PC-3 (cell line): ENCODE measurements around the gene RAB3C. TPM values are rescaled to one million over a fixed set of nuclear protein-coding genes. Genes with fewer than 3 reads are reported as not detected.

ENCODE experiments used
- ATAC-seq: fragments of 200-7000 bp; cut with Tn5 transposase; 2 replicates; pipeline ENCODE4 v1.9.1; 2020; ENCODE audit warnings: mild to moderate bottlenecking, moderate library complexity
- BruUV-seq: library from RNA; stranded (reverse); fragments of 400-500 nt; replicated peaks from 2 replicates; lab custom pipeline; 2021; lab: Mats Ljungman, UMichigan
- CTCF ChIA-PET: fragments of 300-600 bp; sonication (Branson Sonifier 250); formaldehyde crosslinking; loops from one replicate; lab custom pipeline; 2022; ENCODE audit warnings: antibody characterized with exemption; lab: Charles Lee
- POLR2A ChIA-PET: fragments of 300-600 bp; sonication (Branson Sonifier 250); formaldehyde crosslinking; loops from one replicate; lab custom pipeline; 2022; ENCODE audit warnings: antibody characterized with exemption; ENCODE audit not compliant: unreplicated experiment; lab: Charles Lee
- DNase-seq: peaks from one replicate; pipeline ENCODE4 v3.0.0-alpha.2; 2015
- H2AFZ ChIP-seq: fragments of 300-600 bp; sonication (generic); 2 replicates; pipeline ENCODE4 v1.6.0; 2016; ENCODE audit warnings: antibody characterized with exemption, low read length
- H3F3A ChIP-seq: fragments of 300-600 bp; sonication (generic); one replicate; pipeline ENCODE4 v1.6.0; 2017; ENCODE audit warnings: antibody characterized with exemption, low read length, control low read depth, mild to moderate bottlenecking; ENCODE audit not compliant: unreplicated experiment
- H3K27ac ChIP-seq: fragments of 300-600 bp; sonication (generic); 2 replicates; pipeline ENCODE4 v1.5.1; 2016; ENCODE audit warnings: mild to moderate bottlenecking, low read length
- H3K27me3 ChIP-seq: fragments of 300-600 bp; sonication (generic); 2 replicates; pipeline ENCODE4 v1.6.1; 2016; ENCODE audit warnings: low read length, mixed read lengths
- H3K36me3 ChIP-seq: fragments of 300-600 bp; sonication (generic); 2 replicates; pipeline ENCODE4 v1.6.1; 2016; ENCODE audit warnings: low read depth, mixed run types, low read length, mixed read lengths
- H3K4me1 ChIP-seq: fragments of 300-600 bp; sonication (generic); 2 replicates; pipeline ENCODE4 v1.5.1; 2016; ENCODE audit warnings: low read length; ENCODE audit not compliant: insufficient read depth
- H3K4me2 ChIP-seq: fragments of 300-600 bp; sonication (generic); 2 replicates; pipeline ENCODE4 v1.6.0; 2016; ENCODE audit warnings: low read length
- H3K4me3 ChIP-seq: fragments of 300-600 bp; sonication (generic); 2 replicates; pipeline ENCODE4 v1.5.1; 2016; ENCODE audit warnings: mild to moderate bottlenecking, low read length, mixed read lengths
- H3K79me2 ChIP-seq: fragments of 300-600 bp; sonication (generic); 2 replicates; pipeline ENCODE4 v1.6.1; 2017; ENCODE audit warnings: low read length, mixed read lengths
- H3K9ac ChIP-seq: fragments of 300-600 bp; sonication (generic); 2 replicates; pipeline ENCODE4 v1.6.0; 2016; ENCODE audit warnings: mild to moderate bottlenecking, low read length
- H3K9me2 ChIP-seq: fragments of 300-600 bp; sonication (generic); replicated peaks from 2 replicates; pipeline ENCODE4 v1.6.1; 2016; ENCODE audit warnings: mixed run types, low read length, mixed read lengths
- H3K9me3 ChIP-seq: fragments of 300-600 bp; sonication (generic); 2 replicates; pipeline ENCODE4 v1.6.1; 2016; ENCODE audit warnings: low read length, mixed read lengths
- H4K20me1 ChIP-seq: fragments of 300-600 bp; sonication (generic); 2 replicates; pipeline ENCODE4 v1.6.1; 2016; ENCODE audit warnings: low read length, mixed read lengths
- CTCF ChIP-seq: fragments of 300-600 bp; sonication (generic); conservative IDR thresholded peaks from 2 replicates; pipeline ENCODE4 v1.5.1; 2017; ENCODE audit warnings: antibody characterized with exemption, low read depth, mild to moderate bottlenecking, low read length
- EZH2 ChIP-seq: fragments of 300-600 bp; sonication (generic); IDR thresholded peaks from one replicate; pipeline ENCODE4 v1.6.1; 2017; ENCODE audit warnings: antibody characterized with exemption, mild to moderate bottlenecking, low read length; ENCODE audit not compliant: unreplicated experiment
- EZH2phosphoT487 ChIP-seq: fragments of 300-600 bp; sonication (generic); IDR thresholded peaks from 2 replicates; pipeline ENCODE4 v1.6.1; 2018; ENCODE audit warnings: mild to moderate bottlenecking, antibody characterized with exemption, low read length, borderline replicate concordance
- intact Hi-C: fragments of 100-400 bp; cut with micrococcal nuclease; formaldehyde crosslinking; loops from 2 replicates; pipeline ENCODE4 v1.9.0; 2023
- total RNA-seq: library from RNA; depleted of rRNA; stranded (reverse); fragments of >200 nt; gene quantifications from 2 replicates; pipeline ENCODE4 v1.2.3, GENCODE V29; 2014

The RAB3C gene
- total RNA-seq, 1 experiment from 2014 or later: not detected

- H3K4me2 ChIP-seq: no peak overlapping the region
- no peak overlapping the region for H3K4me3 ChIP-seq
- H3K4me1 ChIP-seq: no peaks in the 10 kb centered on the region
- TF ChIP-seq CTCF (no peak), EZH2phosphoT487 (no peak), EZH2 (no peak)
- no TSS peak for BruUV-seq
- H3K27me3 ChIP-seq: peaks cover 34% of the 10 kb centered on the region
- DNase-seq (no peak), ATAC-seq (no peak)
- intact Hi-C loops: no loop called here
- no peak overlapping the region for H3K9ac ChIP-seq
- no peaks in the 10 kb centered on the region for H3F3A ChIP-seq
- POLR2A ChIA-PET: no interaction called here
- no peaks in the 10 kb centered on the region for H3K9me2 ChIP-seq
- H2AFZ ChIP-seq: no peak overlapping the region
- no peaks in the 10 kb centered on the region for H3K9me3 ChIP-seq
- H4K20me1 ChIP-seq: no peaks in the 10 kb centered on the region
- CTCF ChIA-PET: no interaction called here
- no peaks in the 10 kb centered on the region for H3K36me3 ChIP-seq
- no peaks in the 10 kb centered on the region for H3K79me2 ChIP-seq
- H3K27ac ChIP-seq: no peak overlapping the region
Measured at GRCh38 chr5:58787987-58788386, 205.1 kb downstream of the RAB3C start.

GRCh38 chr5:58793888-58794657 is 211.2 kb downstream of the RAB3C start:
- H3K36me3 ChIP-seq: no peaks in the 10 kb centered on the region
- H4K20me1 ChIP-seq: no peaks in the 10 kb centered on the region
- H3K9ac ChIP-seq: no peak overlapping the region
- no peaks in the 10 kb centered on the region for H3K9me2 ChIP-seq
- no peaks in the 10 kb centered on the region for H3K79me2 ChIP-seq
- no peak overlapping the region for H3K4me2 ChIP-seq
- H3K4me3 ChIP-seq: no peak overlapping the region
- H2AFZ ChIP-seq: no peak overlapping the region
- H3K9me3 ChIP-seq: no peaks in the 10 kb centered on the region
- H3K27me3 ChIP-seq: peaks cover 5% of the 10 kb centered on the region; the same call in 1 of the 2 replicates
- no peaks in the 10 kb centered on the region for H3K4me1 ChIP-seq
- TF ChIP-seq EZH2phosphoT487 (no peak), EZH2 (no peak), CTCF (no peak)
- no peak overlapping the region for H3K27ac ChIP-seq
- ATAC-seq: no peak
- no peaks in the 10 kb centered on the region for H3F3A ChIP-seq
- DNase-seq: no peak
- CTCF ChIA-PET: no interaction called here
- POLR2A ChIA-PET: no interaction called here
- BruUV-seq: no TSS peak
- intact Hi-C loops: no loop called here

GRCh38 chr5:58794875-58795274 is 212.0 kb downstream of the RAB3C start:
- Histone ChIP-seq H3K9ac (no peak overlapping the region), H3K4me1 (no peaks in the 10 kb centered on the region), H3K27ac (no peak overlapping the region), H3K36me3 (no peaks in the 10 kb centered on the region), H3K27me3 (no peaks in the 10 kb centered on the region; the same call in 1 of the 2 replicates), H3K9me2 (no peaks in the 10 kb centered on the region), H3K4me3 (no peak overlapping the region), H3F3A (no peaks in the 10 kb centered on the region), H4K20me1 (no peaks in the 10 kb centered on the region), H3K9me3 (no peaks in the 10 kb centered on the region), H3K4me2 (no peak overlapping the region), H2AFZ (no peak overlapping the region), H3K79me2 (no peaks in the 10 kb centered on the region)
- DNase-seq (no peak), ATAC-seq (no peak)
- TF ChIP-seq EZH2 (no peak), EZH2phosphoT487 (no peak), CTCF (no peak)
- ChIA-PET CTCF (no interaction called here), POLR2A (no interaction called here)
- BruUV-seq: no TSS peak
- intact Hi-C loops: no loop called here
